ENCODE measurements around the gene CTSL. TPM values are rescaled to one million over a fixed set of nuclear protein-coding genes. Genes with fewer than 3 reads are reported as not detected.

Gene CTSL
- total and polyA plus RNA-seq, 2 experiments from 2014 or later: 34.5 to 35.3 TPM

GRCh38 chr9:87751423-87751822 lies 25.5 kb downstream of the CTSL start:
- no peak for DNase-seq (ENCODE audit: low spot score)
- Mint-ChIP-seq H3K27ac (no peak overlapping the region), H3K36me3 (ENCODE audit: low read depth) (no peaks in the 10 kb centered on the region), H3K27me3 (ENCODE audit: insufficient read depth, low read depth, poor library complexity) (peaks cover 3% of the 10 kb centered on the region), H3K4me3 (no peak overlapping the region), H3K9me3 (peaks cover 9% of the 10 kb centered on the region), H3K4me1 (peaks cover 16% of the 10 kb centered on the region)
- no peaks in the 10 kb centered on the region; the same call in 1 of the 2 replicates for H3K36me3 ChIP-seq (ENCODE audit: insufficient read depth)
- TF ChIP-seq, protein P1, sequence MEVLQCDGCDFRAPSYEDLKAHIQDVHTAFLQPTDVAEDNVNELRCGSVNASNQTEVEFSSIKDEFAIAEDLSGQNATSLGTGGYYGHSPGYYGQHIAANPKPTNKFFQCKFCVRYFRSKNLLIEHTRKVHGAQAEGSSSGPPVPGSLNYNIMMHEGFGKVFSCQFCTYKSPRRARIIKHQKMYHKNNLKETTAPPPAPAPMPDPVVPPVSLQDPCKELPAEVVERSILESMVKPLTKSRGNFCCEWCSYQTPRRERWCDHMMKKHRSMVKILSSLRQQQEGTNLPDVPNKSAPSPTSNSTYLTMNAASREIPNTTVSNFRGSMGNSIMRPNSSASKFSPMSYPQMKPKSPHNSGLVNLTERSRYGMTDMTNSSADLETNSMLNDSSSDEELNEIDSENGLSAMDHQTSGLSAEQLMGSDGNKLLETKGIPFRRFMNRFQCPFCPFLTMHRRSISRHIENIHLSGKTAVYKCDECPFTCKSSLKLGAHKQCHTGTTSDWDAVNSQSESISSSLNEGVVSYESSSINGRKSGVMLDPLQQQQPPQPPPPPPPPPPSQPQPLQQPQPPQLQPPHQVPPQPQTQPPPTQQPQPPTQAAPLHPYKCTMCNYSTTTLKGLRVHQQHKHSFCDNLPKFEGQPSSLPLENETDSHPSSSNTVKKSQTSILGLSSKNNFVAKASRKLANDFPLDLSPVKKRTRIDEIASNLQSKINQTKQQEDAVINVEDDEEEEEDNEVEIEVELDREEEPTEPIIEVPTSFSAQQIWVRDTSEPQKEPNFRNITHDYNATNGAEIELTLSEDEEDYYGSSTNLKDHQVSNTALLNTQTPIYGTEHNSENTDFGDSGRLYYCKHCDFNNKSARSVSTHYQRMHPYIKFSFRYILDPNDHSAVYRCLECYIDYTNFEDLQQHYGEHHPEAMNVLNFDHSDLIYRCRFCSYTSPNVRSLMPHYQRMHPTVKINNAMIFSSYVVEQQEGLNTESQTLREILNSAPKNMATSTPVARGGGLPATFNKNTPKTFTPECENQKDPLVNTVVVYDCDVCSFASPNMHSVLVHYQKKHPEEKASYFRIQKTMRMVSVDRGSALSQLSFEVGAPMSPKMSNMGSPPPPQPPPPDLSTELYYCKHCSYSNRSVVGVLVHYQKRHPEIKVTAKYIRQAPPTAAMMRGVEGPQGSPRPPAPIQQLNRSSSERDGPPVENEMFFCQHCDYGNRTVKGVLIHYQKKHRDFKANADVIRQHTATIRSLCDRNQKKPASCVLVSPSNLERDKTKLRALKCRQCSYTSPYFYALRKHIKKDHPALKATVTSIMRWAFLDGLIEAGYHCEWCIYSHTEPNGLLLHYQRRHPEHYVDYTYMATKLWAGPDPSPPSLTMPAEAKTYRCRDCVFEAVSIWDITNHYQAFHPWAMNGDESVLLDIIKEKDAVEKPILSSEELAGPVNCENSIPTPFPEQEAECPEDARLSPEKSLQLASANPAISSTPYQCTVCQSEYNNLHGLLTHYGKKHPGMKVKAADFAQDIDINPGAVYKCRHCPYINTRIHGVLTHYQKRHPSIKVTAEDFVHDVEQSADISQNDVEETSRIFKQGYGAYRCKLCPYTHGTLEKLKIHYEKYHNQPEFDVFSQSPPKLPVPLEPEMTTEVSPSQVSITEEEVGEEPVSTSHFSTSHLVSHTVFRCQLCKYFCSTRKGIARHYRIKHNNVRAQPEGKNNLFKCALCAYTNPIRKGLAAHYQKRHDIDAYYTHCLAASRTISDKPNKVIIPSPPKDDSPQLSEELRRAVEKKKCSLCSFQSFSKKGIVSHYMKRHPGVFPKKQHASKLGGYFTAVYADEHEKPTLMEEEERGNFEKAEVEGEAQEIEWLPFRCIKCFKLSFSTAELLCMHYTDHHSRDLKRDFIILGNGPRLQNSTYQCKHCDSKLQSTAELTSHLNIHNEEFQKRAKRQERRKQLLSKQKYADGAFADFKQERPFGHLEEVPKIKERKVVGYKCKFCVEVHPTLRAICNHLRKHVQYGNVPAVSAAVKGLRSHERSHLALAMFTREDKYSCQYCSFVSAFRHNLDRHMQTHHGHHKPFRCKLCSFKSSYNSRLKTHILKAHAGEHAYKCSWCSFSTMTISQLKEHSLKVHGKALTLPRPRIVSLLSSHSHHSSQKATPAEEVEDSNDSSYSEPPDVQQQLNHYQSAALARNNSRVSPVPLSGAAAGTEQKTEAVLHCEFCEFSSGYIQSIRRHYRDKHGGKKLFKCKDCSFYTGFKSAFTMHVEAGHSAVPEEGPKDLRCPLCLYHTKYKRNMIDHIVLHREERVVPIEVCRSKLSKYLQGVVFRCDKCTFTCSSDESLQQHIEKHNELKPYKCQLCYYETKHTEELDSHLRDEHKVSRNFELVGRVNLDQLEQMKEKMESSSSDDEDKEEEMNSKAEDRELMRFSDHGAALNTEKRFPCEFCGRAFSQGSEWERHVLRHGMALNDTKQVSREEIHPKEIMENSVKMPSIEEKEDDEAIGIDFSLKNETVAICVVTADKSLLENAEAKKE (CRISPR knock-in tag; IDR thresholded peaks at IDR 0.05): no peak
- no peak for TF ChIP-seq EZH2 (IDR thresholded peaks at IDR 0.05; ENCODE audit: low read depth, unreplicated experiment)
- no peak for TF ChIP-seq STAT1 (IDR thresholded peaks at IDR 0.05; ENCODE audit: unreplicated experiment)
- no peak for TF ChIP-seq CREB1 (CRISPR knock-in tag; IDR thresholded peaks at IDR 0.05; ENCODE audit: low read depth)
- no peak for TF ChIP-seq EZH2phosphoT487 (IDR thresholded peaks at IDR 0.05; ENCODE audit: unreplicated experiment)
- TF ChIP-seq NANOG (IDR thresholded peaks at IDR 0.05; ENCODE audit: borderline replicate concordance): no peak
- no peak for TF ChIP-seq ZNF331 (CRISPR knock-in tag; IDR thresholded peaks at IDR 0.05; ENCODE audit: low read depth)
- TF ChIP-seq POLR2AphosphoS5 (IDR thresholded peaks at IDR 0.05; ENCODE audit: low read depth): no peak
- TF ChIP-seq JUNB (IDR thresholded peaks at IDR 0.05; ENCODE audit: unreplicated experiment): no peak
- TF ChIP-seq ETS1 (IDR thresholded peaks at IDR 0.05): no peak
- no peak for TF ChIP-seq ZNF114 (CRISPR knock-in tag; IDR thresholded peaks at IDR 0.05)
- TF ChIP-seq CTCF (conservative IDR thresholded peaks at IDR 0.05; ENCODE audit: low read depth in 2 of 2): no peak
- TF ChIP-seq REST (IDR thresholded peaks at IDR 0.05; ENCODE audit: unreplicated experiment): no peak
- H3K4me3 ChIP-seq: no peak overlapping the region
- ATAC-seq: no peak
- H3K27me3 ChIP-seq (ENCODE audit: insufficient read depth): no peaks in the 10 kb centered on the region
- no peaks in the 10 kb centered on the region for H4K20me1 ChIP-seq (replicated peaks; ENCODE audit: insufficient read depth)
- no peaks in the 10 kb centered on the region for H3F3A ChIP-seq (replicated peaks; ENCODE audit: low read depth)
- no peak overlapping the region for H3K27ac ChIP-seq (ENCODE audit: low read depth)
- no peaks in the 10 kb centered on the region for H3K79me2 ChIP-seq (replicated peaks; ENCODE audit: insufficient read depth)
- H3K4me2 ChIP-seq: no peak overlapping the region
- H3K4me1 ChIP-seq (ENCODE audit: insufficient read depth): no peaks in the 10 kb centered on the region
- no peak overlapping the region for H2AFZ ChIP-seq
- no peaks in the 10 kb centered on the region for H3K9me2 ChIP-seq (ENCODE audit: insufficient read depth)
